Right ventricle myocardium superior (tissue), 1 donor: Measurements from ENCODE around the gene LRRC23. TPM values are rescaled to one million over a fixed set of nuclear protein-coding genes. Genes with fewer than 3 reads are reported as not detected.

ENCODE experiments used
- ATAC-seq: fragments of 200-7000 bp; cut with Tn5 transposase; one replicate; pipeline ENCODE4 v1.9.1; 2020; ENCODE audit warnings: mild to moderate bottlenecking; ENCODE audit not compliant: poor library complexity
- DNase-seq: peaks from one replicate; pipeline ENCODE4 v3.0.0-alpha.2; 2020
- intact Hi-C: fragments of 100-400 bp; cut with DNase I; formaldehyde crosslinking; loops from one replicate; pipeline ENCODE4 v1.11.2; 2022
- microRNA-seq: library from miRNA; unstranded; fragments of <30 nt; microRNA quantifications from one replicate; pipeline ENCODE4 v1.2.0, GENCODE V29; 2020
- total RNA-seq: library from RNA; stranded (reverse); fragmentation: NEBNext Ultra II Directional; extraction: Animal tissue kit (Norgen Biotek cat#: 25700); gene quantifications from one replicate; pipeline ENCODE4 v1.2.1, GENCODE V29; 2021
- donor health status: DM: no; HTN: yes; CAD: no; lungs with severe emphysema.

Gene LRRC23
- total RNA-seq, 1 donor from 2014 or later: 8.2 TPM

GRCh38 chr12:6960593-6961277 is 56.1 kb downstream of the LRRC23 start:
- intact Hi-C loops: no loop called here
- ATAC-seq (no peak), DNase-seq (no peak)

GRCh38 chr12:6961278-6961694 is 56.7 kb downstream of the LRRC23 start:
- intact Hi-C loops: no loop called here
- peak; percentile 74 for DNase-seq
- peak; percentile 7 for ATAC-seq

- ATAC-seq (peak; percentile 44), DNase-seq (peak; percentile 70)
- intact Hi-C loops: no loop called here
These were observed 57.2 kb downstream of the LRRC23 start for GRCh38 chr12:6961695-6962284.

GRCh38 chr12:6962285-6963015 is 57.8 kb downstream of the LRRC23 start:
- intact Hi-C loops: no loop called here
- peak; percentile 3 for ATAC-seq
- DNase-seq: no peak

DNA sequence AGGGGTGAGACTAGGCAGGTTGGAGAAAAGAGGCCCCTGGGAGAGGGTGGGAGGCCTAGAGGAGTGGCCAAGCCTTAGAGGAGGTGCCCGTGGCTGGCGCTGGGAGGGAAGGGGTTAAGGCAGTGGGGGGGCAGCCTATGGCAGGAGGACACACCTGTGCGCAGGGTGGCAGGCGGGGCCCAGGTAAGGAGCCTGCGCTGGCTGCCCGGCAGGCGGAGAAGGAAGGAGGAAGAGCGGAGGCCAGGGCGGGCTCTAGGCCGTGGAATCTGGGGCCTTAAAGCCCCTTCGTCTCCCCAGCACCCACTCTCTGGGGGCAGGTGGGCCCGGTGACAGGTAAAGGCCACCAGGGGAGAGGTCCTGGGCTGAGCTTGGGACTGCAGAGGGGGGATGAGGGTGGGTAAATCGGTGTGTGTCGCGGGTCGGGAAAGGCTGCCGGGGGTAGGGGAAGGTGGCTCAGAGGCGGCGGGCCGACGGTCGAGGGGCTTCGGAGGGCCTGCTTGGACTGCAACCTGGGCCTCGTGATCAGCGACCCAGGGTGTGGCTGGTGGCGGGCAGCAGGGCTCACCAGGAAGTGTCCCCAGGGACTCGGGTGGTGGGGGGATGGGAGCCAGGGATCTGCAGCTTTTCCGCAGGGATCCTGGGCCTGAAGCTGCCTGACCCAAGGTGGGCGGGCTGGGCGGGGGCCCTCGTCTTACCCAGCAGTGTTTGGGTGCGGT is 58.6 kb downstream of the LRRC23 start:
- ATAC-seq: no peak
- intact Hi-C loops: no loop called here
- no peak for DNase-seq

Small RNA genes within 50 kb of the gene (microRNA-seq; reads per million reads assigned to microRNA genes)
- not detected for gene MIR141
- gene MIR200C: 8.4 reads per million, percentile 22 among the genes with 10 or more reads in this experiment

Other genes with a start within 250 kb of the LRRC23 start
- gene ING4, start 241.7 kb upstream of the LRRC23 start, total RNA-seq: 25.3 TPM
- 23.0 TPM for gene ZNF384, start 215.4 kb upstream of the LRRC23 start, total RNA-seq
- 0.35 TPM for gene PIANP, start 204.0 kb upstream of the LRRC23 start, total RNA-seq
- gene COPS7A, start 180.8 kb upstream of the LRRC23 start, total RNA-seq: 70.4 TPM
- 153 TPM for gene MLF2, start 151.7 kb upstream of the LRRC23 start, total RNA-seq
- gene PTMS, start 138.5 kb upstream of the LRRC23 start, total RNA-seq: 108 TPM
- 0.22 TPM for gene LAG3, start 132.3 kb upstream of the LRRC23 start, total RNA-seq
- 10.4 TPM for gene CD4, start 115.3 kb upstream of the LRRC23 start, total RNA-seq
- 4.4 TPM for gene GPR162, start 83.0 kb upstream of the LRRC23 start, total RNA-seq
- 10.0 TPM for gene P3H3, start 76.4 kb upstream of the LRRC23 start, total RNA-seq
- gene GNB3, start 63.9 kb upstream of the LRRC23 start, total RNA-seq: 2.9 TPM
- 1.3 TPM for gene CDCA3, start 53.5 kb upstream of the LRRC23 start, total RNA-seq
- gene USP5, start 52.7 kb upstream of the LRRC23 start, total RNA-seq: 63.0 TPM
- gene TPI1, start 37.3 kb upstream of the LRRC23 start, total RNA-seq: 804 TPM
- gene SPSB2, start 31.5 kb upstream of the LRRC23 start, total RNA-seq: 3.2 TPM
- gene ENO2, start 9.8 kb downstream of the LRRC23 start, total RNA-seq: 7.4 TPM
- 69.7 TPM for gene ATN1, start 23.1 kb downstream of the LRRC23 start, total RNA-seq
- not detected for gene RNU7-1, start 39.0 kb downstream of the LRRC23 start, total RNA-seq
- gene C12orf57, start 39.2 kb downstream of the LRRC23 start, total RNA-seq: 251 TPM
- 7.2 TPM for gene PTPN6, start 46.5 kb downstream of the LRRC23 start, total RNA-seq
- 136 TPM for gene PHB2, start 65.8 kb downstream of the LRRC23 start, total RNA-seq
- 39.0 TPM for gene EMG1, start 66.1 kb downstream of the LRRC23 start, total RNA-seq
- 48.7 TPM for gene LPCAT3, start 113.7 kb downstream of the LRRC23 start, total RNA-seq
- gene C1S, start 155.9 kb downstream of the LRRC23 start, total RNA-seq: 142 TPM
- gene C1R, start 187.6 kb downstream of the LRRC23 start, total RNA-seq: 165 TPM
- 10.7 TPM for gene C1RL, start 204.4 kb downstream of the LRRC23 start, total RNA-seq
- gene RBP5, start 224.1 kb downstream of the LRRC23 start, total RNA-seq: 0.46 TPM
- gene CLSTN3, start 225.5 kb downstream of the LRRC23 start, total RNA-seq: 3.7 TPM